HG03039 (cell line): ENCODE results near the gene JPT1.
"Not testable (repeated sequence)": the region's sequence is repeated elsewhere in the genome, so short reads cannot be mapped to it uniquely, and the experiment has no call there.

ENCODE experiments used
- ATAC-seq: cut with Tn5 transposase; IDR thresholded peaks from one replicate; pipeline ENCODE4 v1.9.1; 2021; ENCODE audit warnings: mild to moderate bottlenecking, moderate library complexity; ENCODE audit not compliant: unreplicated experiment

The JPT1 gene

GRCh38 chr17:75130632-75131277 lies 23.6 kb downstream of the JPT1 start:
- ATAC-seq = no peak

- ATAC-seq = no peak
Observed at GRCh38 chr17:75130059-75130631, 24.2 kb downstream of the JPT1 start.

- no peak for ATAC-seq
Observed at GRCh38 chr17:75129576-75129975, 24.7 kb downstream of the JPT1 start.

- no peak for ATAC-seq
Observed at GRCh38 chr17:75128694-75129505, 25.4 kb downstream of the JPT1 start.

GRCh38 chr17:75127936-75128335 lies 26.4 kb downstream of the JPT1 start:
- ATAC-seq = not testable (repeated sequence)

- no peak for ATAC-seq
Observed at GRCh38 chr17:75126954-75127353, 27.4 kb downstream of the JPT1 start.

GRCh38 chr17:75125984-75126383 lies 28.3 kb downstream of the JPT1 start:
- no peak for ATAC-seq

- ATAC-seq = no peak
Observed at GRCh38 chr17:75124819-75125162, 29.5 kb downstream of the JPT1 start.

- no peak for ATAC-seq
Observed at GRCh38 chr17:75124041-75124818, 30.1 kb downstream of the JPT1 start.

GRCh38 chr17:75118307-75118706 lies 36.0 kb downstream of the JPT1 start:
- no peak for ATAC-seq

- no peak for ATAC-seq
Observed at GRCh38 chr17:75116737-75117136, 37.6 kb downstream of the JPT1 start.

GRCh38 chr17:75115555-75115954 lies 38.8 kb downstream of the JPT1 start:
- ATAC-seq = no peak

- no peak for ATAC-seq
Observed at GRCh38 chr17:75114552-75115314, 39.6 kb downstream of the JPT1 start.

- no peak for ATAC-seq
Observed at GRCh38 chr17:75113798-75114551, 40.3 kb downstream of the JPT1 start.

GRCh38 chr17:75111777-75112335 lies 42.5 kb downstream of the JPT1 start:
- no peak for ATAC-seq

GRCh38 chr17:75110234-75110937 lies 43.9 kb downstream of the JPT1 start:
- ATAC-seq = peak; percentile 5

GRCh38 chr17:75109407-75110233 lies 44.7 kb downstream of the JPT1 start, which contains the start of gene ARMC7:
TSS of gene ARMC7 (plus strand) at chr17:75109969. CDS start at chr17:75110289, 320 bp downstream.
- peak; percentile 58 for ATAC-seq

GRCh38 chr17:75109046-75109406 lies 45.3 kb downstream of the JPT1 start:
- ATAC-seq = no peak
